Renal pelvis (tissue), 4 donors: ENCODE measurements around the gene ADAP1. TPM values are rescaled to one million over a fixed set of nuclear protein-coding genes. Genes with fewer than 3 reads are reported as not detected.
"Not testable (repeated sequence)": the region's sequence is repeated elsewhere in the genome, so short reads cannot be mapped to it uniquely, and the experiment has no call there.

Experiments
- DNase-seq: peaks from one replicate; pipeline ENCODE4 v3.0.0-alpha.2; 2013
- polyA plus RNA-seq, 3 donors: library from polyadenylated mRNA; unstranded; fragments of 120-200 nt; gene quantifications; one replicate each; pipeline ENCODE4 v1.2.1, GENCODE V29; 2013; ENCODE audit not compliant: insufficient read length in 3 of 3

ADAP1 gene
- polyA plus RNA-seq, 3 donors = 13.6 to 22.9 (median 17.3) TPM

DNA sequence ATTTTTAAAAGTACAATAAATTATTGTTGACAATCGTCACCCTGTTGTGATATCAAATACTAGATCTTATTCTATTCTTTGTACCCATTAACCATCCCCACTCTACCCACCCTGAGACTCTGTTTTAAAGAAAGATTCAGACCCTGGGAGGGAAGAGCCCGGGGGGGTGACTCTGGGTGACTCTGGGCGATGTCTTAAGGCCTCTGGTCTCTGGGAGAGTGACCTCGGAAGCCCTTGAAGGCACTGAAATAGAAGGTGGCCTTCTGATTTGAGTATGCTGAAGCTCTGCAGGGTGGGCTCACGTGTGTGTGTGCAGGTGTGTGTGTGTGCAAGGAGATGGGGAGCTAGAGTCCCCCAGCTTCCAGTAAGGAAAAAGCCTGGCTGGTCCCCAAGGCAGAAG, 9.7 kb downstream of the ADAP1 start:
- DNase-seq = no peak

DNA sequence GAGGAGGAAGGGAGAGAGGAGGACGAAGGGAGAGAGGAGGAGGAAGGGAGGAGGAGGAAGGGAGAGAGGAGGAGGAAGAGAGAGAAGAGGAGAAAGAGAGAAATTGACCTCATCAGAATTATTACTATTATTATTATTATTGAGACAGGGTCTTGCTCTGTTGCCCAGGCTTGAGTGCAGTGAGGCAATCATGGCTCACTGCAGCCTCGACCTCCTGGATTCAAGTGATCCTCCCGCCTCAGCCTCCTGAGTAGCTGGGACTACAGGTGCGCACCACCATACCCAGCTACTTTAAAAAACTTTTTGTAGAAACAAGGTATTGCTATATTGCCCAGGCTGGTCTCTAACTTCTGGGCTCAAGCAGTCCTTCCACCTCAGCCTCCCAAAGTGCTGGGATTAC, 10.7 kb downstream of the ADAP1 start:
- not testable (repeated sequence) for DNase-seq

DNA sequence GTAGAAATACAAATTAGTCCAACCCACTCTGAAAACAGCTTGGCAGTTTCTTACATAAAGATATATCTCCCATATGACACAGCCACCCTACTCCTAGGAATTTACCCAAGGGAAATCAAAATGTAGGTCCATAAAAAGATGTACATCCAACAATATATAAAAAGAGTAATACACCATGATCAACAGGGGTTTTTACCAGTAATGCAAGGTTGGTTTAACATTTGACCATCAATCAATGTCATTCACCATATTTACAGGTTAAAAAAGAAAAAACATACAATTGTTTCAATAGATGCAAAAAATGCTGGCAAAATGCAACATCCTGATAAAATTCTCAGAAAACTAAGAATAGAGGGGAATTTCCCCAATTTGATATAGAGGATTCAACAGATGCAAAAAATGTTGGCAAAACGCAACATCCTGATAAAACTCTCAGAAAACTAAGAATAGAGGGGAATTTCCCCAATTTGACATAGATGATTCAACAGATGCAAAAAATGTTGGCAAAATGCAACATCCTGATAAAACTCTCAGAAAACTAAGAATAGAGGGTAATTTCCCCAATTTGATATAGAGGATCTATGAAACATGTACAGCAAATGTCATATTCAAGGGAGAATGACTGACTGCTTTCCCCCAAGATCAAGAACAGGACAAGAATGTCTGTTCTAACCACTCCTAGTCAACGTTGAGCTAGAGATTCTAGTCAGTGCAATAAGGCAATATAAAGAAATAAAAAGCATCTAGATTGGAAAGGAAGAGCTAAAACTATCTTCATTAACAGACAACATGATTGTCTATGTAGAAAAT, 13.7 kb downstream of the ADAP1 start:
- DNase-seq = no peak

DNA sequence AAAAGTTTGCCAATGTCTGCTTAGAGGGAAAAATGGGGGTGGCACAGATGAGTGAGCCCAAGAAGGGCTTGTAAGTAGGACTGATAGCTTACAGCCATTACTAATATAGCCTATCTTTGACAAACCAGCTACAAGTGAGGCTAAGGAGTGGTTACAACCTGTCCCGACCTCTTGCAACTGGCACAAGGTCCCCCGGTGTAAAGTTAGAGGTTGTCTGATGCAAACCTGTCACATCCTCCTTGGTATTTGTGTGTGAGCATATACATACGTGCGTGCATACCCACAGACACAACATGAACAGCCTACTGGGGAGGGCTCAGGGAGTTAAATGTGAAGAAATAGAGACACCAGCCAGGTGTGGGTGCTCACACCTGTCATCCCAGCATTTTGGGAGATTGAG, 14.6 kb downstream of the ADAP1 start:
- no peak for DNase-seq

DNA sequence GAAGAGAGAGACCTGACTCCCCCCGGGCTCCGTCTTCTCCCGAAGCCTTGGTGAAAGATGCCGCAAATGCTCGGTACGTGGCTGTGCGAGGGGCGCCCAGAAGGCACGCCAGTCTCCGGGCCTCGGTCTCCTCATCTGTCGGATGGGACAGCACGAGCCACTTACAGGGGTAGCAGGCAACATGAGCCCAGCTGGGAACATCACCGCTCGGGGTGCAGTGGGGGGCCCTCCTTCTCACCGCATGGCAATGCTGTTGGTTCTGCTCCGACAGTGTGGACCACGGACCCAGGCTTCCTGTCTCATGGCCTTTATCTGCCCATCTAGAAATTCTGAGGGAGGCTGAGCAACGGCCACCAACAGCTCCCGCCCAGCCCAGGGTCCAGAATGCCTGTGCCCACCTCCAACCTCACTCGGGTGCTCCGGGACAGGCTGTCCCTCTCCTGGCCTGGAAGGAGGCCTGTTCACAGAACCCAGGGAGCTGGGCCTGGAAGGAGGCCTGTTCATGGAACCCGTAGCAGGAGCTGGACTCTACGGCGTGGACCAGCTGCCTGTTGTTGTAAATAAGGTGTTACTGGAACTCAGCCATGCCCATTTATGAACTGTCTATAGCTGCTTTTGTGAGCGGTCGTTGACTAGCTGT, 15.8 kb downstream of the ADAP1 start:
- DNase-seq = no peak

DNA sequence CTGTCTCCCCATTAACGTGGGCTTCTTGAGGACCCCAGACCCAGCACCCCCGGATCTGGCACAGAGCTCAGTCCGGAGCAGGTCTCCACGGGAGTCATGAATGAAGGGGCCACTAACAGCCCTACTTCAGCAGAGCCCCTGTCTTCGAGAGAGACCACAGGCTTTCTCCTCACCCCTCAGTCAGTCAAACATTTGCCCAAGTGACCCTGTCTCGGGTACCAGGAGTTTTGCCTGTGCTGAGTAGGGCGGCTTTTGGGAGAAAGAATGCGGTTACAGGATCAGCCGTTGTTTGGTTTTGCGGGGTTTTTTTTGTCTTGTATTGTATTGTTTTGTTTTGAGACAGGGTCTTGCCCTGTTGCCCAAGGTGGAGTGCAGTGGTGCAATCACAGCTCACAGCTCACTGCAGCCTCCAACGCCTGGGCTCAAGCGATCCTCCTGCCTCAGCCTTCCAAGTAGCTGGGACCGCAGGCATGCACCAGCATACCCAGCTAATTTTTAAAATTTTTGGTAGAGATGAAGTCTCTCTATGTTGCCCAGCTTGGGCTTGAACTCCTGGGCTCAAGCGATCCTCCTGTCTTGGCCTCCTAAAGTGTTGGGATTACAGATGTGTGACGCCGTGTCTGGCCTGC, 16.5 kb downstream of the ADAP1 start:
- DNase-seq = no peak

DNA sequence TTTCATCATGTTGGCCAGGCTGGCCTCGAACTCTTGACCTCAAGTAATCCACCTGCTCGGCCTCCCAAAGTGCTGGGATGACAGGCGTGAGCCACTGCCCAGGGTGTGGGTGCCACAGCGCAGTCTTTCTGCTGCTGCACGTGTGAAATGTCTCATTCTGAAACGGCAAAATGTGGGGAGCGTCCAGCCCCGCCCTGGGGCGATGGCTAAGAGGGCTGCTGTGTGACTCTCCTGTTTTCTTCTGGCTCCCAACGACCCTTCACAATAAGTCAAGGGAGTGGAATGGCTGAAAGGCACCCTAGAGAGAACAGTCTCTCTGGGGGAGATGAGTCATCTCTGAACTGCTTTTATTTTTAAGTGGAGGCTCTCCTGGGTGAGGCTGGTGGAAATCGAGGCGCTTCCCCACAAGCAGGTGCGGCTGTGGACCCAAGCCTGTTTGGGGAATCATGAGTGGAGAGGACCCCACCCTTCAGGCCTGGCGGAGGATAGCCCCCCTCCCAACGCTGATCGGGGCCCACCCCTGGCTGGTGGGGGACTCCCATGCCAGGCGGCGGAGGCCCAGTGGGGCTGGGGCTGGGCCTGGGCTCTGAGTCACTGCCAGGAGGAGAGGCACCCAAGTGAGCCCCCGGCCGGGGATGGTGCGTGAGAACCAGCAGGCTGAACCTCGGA, 18.0 kb downstream of the ADAP1 start:
- no peak for DNase-seq

DNA sequence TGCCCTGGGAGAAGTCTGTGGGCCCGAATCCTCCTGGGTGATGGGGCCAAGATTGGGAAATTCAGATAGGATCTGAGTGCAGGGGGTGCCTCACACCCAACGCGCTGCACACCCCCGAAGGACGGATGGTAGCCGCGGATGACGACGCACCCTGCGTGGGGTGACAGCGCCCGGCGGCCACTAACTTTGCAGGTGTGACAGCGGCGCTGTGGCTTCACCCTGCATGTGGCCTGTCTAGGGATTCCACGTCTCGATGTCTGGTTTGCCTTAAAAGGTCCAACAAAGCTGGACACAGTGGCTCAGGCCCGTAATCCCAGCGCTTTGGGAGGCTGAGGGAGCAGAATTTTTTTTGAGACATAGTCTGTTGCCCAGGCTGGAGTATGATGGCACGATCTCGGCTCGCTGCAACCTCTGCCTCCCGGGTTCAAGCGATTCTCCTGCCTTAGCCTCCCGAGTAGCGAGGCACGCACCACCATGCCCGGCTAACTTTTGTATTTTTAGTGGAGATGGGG, 18.6 kb downstream of the ADAP1 start:
- no peak for DNase-seq

DNA sequence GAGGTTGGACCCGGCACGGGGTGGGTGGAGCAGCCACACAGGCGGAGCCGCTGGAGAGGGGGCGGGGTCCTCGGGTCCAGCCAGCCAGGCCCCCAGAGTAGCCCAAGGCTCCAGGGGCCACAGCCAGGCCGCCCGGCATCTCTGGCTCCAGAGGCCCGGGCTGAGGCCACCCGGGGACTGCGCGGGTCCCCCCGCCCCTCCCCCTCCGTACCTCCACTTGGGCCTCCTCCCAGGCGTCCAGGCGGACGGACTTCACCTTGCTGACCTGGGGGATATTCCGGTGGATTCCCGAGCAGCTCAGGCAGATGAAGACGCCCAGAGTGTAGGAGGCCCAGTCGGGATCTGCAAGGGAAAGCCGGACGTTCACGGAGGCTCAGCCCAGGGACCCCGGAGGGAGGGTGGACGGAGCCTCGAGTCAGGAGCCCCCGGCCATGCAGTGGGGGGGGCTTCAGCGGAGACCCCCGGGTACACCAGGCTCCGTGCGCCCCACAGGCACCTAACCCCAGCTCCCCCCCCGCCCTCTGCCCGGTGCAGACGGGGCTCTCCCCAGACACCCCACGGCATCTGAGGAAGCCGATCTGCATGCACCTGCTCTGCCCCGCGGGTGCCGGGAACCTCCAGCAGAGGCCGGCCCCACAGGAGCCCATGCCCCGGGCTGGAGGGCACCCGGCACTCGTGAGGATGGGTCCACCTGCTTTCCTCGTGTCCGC, 19.2 kb downstream of the ADAP1 start:
- DNase-seq = no peak

DNA sequence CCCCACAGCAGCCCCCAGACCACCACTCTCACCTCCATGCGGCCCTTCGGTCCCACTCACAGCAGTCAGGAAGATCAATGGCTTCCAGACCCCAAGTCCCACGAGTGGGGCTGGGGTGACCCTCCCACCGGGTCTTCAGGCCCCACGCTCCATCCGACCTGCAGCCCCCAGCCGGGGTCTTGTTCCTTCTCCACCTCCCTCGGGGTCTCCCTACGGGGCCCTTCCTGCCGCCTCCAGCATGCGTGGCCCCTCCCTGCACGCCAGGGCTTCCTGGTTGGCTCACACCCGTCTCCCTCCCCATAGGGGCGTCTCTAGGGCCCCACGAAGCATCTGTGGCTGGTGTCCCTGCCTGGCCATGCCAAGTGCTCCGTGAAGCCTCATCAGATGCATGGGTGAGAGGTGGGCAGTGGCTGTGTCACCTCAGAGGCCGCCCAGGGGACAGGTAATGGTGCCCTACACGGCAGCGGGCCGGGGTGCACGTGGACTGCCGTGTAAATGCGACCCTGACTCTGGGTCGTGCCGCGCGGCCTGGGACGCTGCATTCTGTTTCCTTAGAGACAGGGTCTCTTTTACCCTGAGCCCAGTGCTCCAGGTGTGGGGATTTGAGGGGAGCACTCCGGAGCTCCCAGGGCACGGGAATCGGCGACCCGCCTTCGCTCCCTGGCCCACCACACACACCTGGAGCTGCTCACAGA, 19.9 kb downstream of the ADAP1 start:
- DNase-seq = no peak

DNA sequence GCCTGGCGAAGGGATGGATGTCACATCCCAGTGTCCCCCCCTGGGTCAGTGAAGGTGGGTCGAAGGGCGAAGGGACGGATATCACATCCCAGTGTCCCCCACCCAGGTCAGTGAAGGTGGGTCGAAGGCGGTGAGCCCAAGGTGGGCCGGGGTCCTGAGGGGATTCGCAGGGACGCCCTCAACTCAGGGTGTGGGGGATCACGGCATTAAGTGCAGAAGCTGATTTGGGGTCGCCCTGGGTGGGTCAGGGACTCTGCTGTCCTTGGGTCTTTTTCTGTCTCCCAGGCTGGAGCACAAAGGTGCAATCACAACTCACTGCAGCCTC, 21.9 kb downstream of the ADAP1 start:
- DNase-seq = no peak

DNA sequence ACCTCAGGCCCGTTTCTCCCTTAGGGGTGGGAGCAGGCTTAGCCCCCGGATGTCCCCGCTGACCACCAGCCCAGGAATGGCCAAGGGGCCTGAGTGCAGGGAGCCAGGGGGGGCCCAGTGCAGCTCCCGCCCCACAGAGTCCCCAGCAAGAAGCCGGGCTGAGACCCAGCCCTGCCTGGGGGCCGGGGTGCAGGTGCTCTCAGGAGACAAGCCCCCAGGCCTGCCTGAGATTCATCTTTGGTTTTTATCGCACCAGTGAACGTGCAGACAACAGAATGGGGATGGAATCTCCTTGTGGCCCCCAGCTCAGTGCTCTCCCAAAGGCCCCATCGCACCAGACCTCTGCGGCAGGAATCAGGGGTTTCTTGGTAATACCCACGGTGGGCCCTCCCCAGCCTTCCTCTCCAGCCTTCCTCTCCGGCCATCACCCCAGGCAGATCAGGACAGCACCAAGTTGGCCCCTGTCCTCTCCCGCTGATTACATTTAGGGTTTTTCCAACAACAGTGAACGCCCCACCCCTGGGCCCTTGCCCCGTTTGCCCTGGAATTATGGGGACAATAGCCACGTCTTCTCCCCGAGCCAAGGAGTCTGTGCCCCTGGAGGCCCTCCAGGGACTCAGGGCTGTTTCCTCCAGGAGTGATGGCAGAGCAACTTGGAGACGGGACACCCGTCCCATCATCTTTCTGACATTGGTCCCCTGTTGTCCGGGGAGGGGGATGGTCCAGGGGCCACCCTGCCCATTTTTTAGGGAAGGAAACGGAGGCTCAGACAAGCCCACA, 22.4 kb downstream of the ADAP1 start:
- DNase-seq = no peak

DNA sequence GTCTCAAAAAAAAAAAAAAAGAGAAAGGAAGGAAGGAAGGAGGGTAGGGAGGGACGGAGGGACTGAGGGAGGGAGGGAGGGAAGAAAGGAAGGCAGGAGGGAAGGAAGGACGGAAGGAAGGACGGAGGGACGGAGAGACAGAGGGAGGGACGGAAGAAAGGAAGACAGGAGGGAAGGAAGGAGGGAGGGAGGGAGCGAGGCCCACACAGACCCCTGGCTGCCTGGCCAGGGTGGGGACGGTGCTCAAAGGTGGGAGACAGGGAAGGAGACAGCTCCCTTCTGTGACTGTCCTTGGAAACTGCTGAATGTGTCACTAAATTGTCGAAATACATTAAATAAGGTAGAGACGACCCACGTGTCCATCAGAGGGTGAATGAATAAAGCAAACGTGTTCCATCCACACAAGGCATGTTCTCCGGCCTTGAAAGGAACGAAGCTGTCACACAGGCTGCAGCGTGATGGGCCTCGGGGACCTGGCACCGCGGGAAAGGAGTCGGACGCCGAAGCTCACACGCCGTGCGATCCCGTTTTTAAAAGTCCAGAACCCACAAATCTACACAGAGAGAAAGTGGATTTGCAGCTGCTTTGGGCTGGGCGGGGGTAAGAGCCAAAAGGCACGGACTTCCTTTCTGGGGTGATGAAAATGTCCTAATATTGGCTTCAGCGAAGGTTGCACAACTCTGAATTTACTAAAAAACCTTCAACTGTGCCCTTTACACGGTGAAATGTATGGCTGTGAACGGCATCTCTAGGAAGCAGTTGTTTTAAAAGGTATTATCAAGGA, 23.3 kb downstream of the ADAP1 start:
- no peak for DNase-seq

DNA sequence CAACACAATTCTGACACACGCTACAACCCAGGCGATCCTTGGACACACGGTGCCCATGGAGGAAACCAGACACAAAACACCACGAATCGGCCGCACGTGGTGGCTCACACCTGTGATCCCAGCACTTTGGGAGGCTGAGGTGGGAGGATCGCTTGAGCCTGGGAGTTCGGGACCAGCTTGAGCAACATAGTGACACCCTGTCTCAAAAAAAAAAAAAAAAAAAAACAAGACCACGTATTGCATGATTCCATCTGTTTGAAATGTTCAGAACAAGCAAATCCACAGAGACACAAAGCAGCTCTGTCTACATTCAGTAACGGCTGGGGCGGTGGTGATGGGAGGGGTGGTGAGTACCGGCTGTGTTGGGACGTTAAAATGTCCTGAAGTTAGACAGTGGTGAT, 25.2 kb downstream of the ADAP1 start:
- no peak for DNase-seq

DNA sequence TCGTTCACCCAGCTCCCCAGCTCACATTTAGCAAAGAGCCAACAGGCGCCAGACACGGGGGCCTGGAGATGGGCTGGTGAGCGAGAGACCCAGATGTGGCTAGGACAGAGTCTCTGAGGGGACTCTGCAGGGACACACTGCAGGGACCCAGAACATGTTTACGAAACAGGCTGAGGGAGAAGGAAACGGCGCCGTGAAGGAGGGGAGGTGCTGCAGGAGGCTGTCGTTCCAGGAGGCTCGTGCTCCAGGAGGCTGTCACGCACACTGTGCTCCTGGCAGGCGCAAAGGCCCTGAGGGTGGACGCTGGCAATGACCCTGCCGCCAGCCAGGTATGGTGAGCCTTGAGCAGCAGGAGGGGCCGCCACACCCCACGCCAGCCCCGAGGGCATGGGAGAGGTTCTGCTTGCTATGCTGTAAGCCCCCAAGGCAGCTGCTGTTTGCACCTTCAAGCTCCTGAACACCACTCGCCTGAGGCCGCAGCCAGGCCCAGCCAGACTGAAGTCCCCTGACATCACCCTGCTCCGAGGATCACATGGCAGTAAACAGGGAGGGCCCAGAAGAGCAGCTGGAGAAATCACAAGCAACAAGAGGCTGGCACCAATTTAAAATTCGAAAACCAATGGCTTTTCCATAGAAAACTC, 27.3 kb downstream of the ADAP1 start:
- no peak for DNase-seq

DNA sequence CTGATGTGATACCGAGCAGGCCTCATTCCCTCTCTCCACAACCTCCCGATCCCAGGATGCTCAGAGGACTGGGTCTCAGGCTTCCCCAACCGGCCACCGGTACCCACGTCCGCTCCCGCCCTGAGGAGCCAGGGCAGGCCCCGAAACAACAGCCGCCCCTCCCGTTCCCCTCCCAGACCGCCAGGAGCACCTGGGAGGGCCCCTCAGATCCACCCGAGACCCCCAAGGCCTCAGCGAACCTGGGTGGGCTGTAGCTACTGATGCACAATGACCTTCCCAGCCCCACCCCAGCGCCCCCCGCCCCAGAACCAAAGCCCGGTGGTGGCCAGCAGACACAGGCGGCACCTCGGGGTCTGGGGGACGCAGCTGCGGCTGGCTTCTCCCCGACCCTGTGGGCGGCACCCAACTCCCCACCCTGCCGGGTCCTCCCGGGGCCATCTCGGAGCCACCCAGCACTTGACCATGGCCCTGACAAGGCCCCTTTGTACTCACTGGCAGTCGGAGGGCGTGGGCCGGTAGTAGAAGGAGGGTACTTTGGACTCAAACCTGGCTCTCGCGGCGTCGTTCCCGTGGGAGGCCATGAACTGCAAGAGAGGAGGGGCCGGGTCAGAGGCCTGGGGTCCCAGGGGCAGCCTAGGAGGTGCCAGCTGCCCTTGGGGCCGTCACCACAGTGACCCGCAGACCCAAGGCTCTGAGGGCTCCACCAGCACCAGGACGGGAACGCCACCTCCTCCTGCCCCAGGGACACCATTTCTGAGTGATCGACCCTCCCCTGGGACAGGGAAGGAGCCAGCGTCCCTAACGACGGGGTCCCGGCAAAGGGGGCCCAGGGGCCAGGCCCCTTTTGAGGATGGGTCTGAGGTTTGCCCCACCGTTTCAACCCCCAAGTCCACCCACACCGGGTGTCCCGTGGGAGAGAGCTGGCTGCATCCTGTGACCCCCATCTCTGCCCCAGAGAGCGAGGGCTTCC, 28.1 kb downstream of the ADAP1 start:
- DNase-seq = no peak

DNA sequence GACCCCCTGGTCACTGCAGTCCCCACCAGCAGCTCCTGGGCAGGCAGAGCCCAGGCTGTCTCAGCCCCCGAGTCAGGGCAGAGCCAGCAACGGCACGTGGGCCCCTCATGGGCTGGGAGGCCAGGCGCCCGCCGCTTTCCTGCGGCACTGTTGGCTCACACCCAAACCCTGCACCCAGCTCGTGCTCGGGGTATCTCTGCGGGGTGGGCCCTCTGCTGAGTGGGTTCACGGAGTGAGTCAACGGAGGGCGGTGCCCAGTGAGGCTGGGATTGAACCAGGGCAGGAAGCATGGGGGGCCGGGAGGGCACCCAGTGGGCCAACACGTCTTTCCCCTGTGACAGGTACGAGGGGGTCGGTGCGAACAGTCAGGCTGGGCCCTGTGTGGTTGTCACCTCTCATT, 28.9 kb downstream of the ADAP1 start:
- DNase-seq = no peak
